ENCODE data around the gene VAPA. TPM values are rescaled to one million over a fixed set of nuclear protein-coding genes. Genes with fewer than 3 reads are reported as not detected.
A peak's percentile ranks its signal among the peaks of the same experiment; 100 is the strongest.
"Not testable (repeated sequence)": the region's sequence is repeated elsewhere in the genome, so short reads cannot be mapped to it uniquely, and the experiment has no call there.

The VAPA gene
- total RNA-seq, 2 experiments from 2014 or later = 146 to 152 TPM

- Mint-ChIP-seq H3K36me3 (ENCODE audit: low read depth) (no peaks in the 10 kb centered on the region), H3K4me3 (no peak overlapping the region), H3K27ac (no peak overlapping the region), H3K4me1 (ENCODE audit: low read depth) (peaks cover 10% of the 10 kb centered on the region), H3K9me3 (no peaks in the 10 kb centered on the region), H3K27me3 (peaks cover 7% of the 10 kb centered on the region)
- ChIA-PET POLR2A (interaction anchor here (0.6 kb wide), 1 partner anchor 15 kb away, joined by 3 read pairs; no protein-coding TSS in a partner anchor), CTCF (no interaction called here)
- no peak for ATAC-seq
- DNase-seq = no peak
- no peak for TF ChIP-seq CTCF (IDR thresholded peaks at IDR 0.05)
- intact Hi-C loops (cut with micrococcal nuclease) = no loop called here
These were observed 3.2 kb upstream of the VAPA start for GRCh38 chr18:9910661-9911060.

- POLR2A ChIA-PET = interaction anchor here (0.6 kb wide), 1 partner anchor 15 kb away, joined by 3 read pairs; no protein-coding TSS in a partner anchor
- TF ChIP-seq CTCF (IDR thresholded peaks at IDR 0.05) = no peak
- Mint-ChIP-seq H3K27me3 (peaks cover 2% of the 10 kb centered on the region), H3K4me1 (ENCODE audit: low read depth) (peaks cover 16% of the 10 kb centered on the region), H3K27ac (no peak overlapping the region), H3K36me3 (ENCODE audit: low read depth) (peaks cover 2% of the 10 kb centered on the region), H3K4me3 (no peak overlapping the region), H3K9me3 (no peaks in the 10 kb centered on the region)
- intact Hi-C loops (cut with micrococcal nuclease) = no loop called here
- ATAC-seq (no peak), DNase-seq (no peak)
- CTCF ChIA-PET = no interaction called here
These were observed 2.6 kb upstream of the VAPA start for GRCh38 chr18:9911226-9911625.

- intact Hi-C loops (cut with micrococcal nuclease); H3K9me3 Mint-ChIP-seq; H3K36me3 Mint-ChIP-seq (ENCODE audit: low read depth); H3K27me3 Mint-ChIP-seq; H3K27ac Mint-ChIP-seq; H3K4me3 Mint-ChIP-seq; ATAC-seq; CTCF ChIA-PET; DNase-seq; POLR2A ChIA-PET: not testable (repeated sequence)
- H3K4me1 Mint-ChIP-seq (ENCODE audit: low read depth) = peaks cover 22% of the 10 kb centered on the region
These were observed 1.5 kb upstream of the VAPA start for GRCh38 chr18:9912285-9912684.

- H3K4me3 Mint-ChIP-seq = peak overlapping the region; percentile 81
- peaks cover 2% of the 10 kb centered on the region for H3K27me3 Mint-ChIP-seq
- TF ChIP-seq CTCF (IDR thresholded peaks at IDR 0.05) = no peak
- ATAC-seq (no peak), DNase-seq (no peak)
- ChIA-PET POLR2A (interaction anchor here (0.6 to 1.2 kb wide), 3 partner anchors 9 to 35 kb away, joined by 3 to 4 read pairs (median 3); no protein-coding TSS in a partner anchor), CTCF (interaction anchor here (1.2 to 1.3 kb wide), 2 partner anchors 8 to 58 kb away, joined by 3 read pairs; no protein-coding TSS in a partner anchor)
- H3K27ac Mint-ChIP-seq = peak overlapping the region; percentile 93
- H3K4me1 Mint-ChIP-seq (ENCODE audit: low read depth) = peaks cover 22% of the 10 kb centered on the region
- intact Hi-C loops (cut with micrococcal nuclease) = no loop called here
- no peaks in the 10 kb centered on the region for H3K9me3 Mint-ChIP-seq
- H3K36me3 Mint-ChIP-seq (ENCODE audit: low read depth) = peaks cover 4% of the 10 kb centered on the region
These were observed 678 bp upstream of the VAPA start for GRCh38 chr18:9913151-9913525.

GRCh38 chr18:9914334-9914583, 443 bp downstream of the VAPA start:
- Mint-ChIP-seq H3K27ac (peak overlapping the region; percentile 86), H3K36me3 (ENCODE audit: low read depth) (peaks cover 4% of the 10 kb centered on the region), H3K27me3 (peaks cover 1% of the 10 kb centered on the region), H3K9me3 (no peaks in the 10 kb centered on the region), H3K4me1 (ENCODE audit: low read depth) (peaks cover 22% of the 10 kb centered on the region), H3K4me3 (peak overlapping the region; percentile 81)
- intact Hi-C loops (cut with micrococcal nuclease) = no loop called here
- POLR2A ChIA-PET = interaction anchor here (1.3 kb wide), 1 partner anchor 12 kb away, joined by 3 read pairs; no protein-coding TSS in a partner anchor
- DNase-seq = no peak
- no peak for ATAC-seq
- TF ChIP-seq CTCF (IDR thresholded peaks at IDR 0.05) = no peak
- CTCF ChIA-PET = interaction anchor here (1.3 kb wide), 1 partner anchor 57 kb away, joined by 3 read pairs; no protein-coding TSS in a partner anchor

All from activated CD8-positive, alpha-beta T cell treated with anti-CD3 and anti-CD28 coated beads for 36 hours (primary cell).